ENCODE results near the gene SLC27A1.
"Not testable (repeated sequence)": the region's sequence is repeated elsewhere in the genome, so short reads cannot be mapped to it uniquely, and the experiment has no call there.

Gene SLC27A1

GRCh38 chr19:17540174-17540573 is 69.8 kb downstream of the SLC27A1 start:
- DNase-seq: no peak

- no peak for DNase-seq
Measured at GRCh38 chr19:17541184-17541759, 70.9 kb downstream of the SLC27A1 start.

- DNase-seq: no peak
Measured at GRCh38 chr19:17542042-17542441, 71.7 kb downstream of the SLC27A1 start.

- DNase-seq: no peak
Measured at GRCh38 chr19:17542793-17543582, 72.7 kb downstream of the SLC27A1 start.

GRCh38 chr19:17543986-17544385 is 73.7 kb downstream of the SLC27A1 start:
- no peak for DNase-seq

- DNase-seq: no peak
Measured at GRCh38 chr19:17544418-17544817, 74.1 kb downstream of the SLC27A1 start.

- DNase-seq: no peak
Measured at GRCh38 chr19:17548145-17548544, 77.8 kb downstream of the SLC27A1 start.

- DNase-seq: no peak
Measured at GRCh38 chr19:17549085-17549740, 78.9 kb downstream of the SLC27A1 start.

- DNase-seq: no peak
Measured at GRCh38 chr19:17550076-17550667, 79.8 kb downstream of the SLC27A1 start.

GRCh38 chr19:17552735-17553134 is 82.4 kb downstream of the SLC27A1 start:
- DNase-seq: not testable (repeated sequence)

GRCh38 chr19:17553256-17553655 is 82.9 kb downstream of the SLC27A1 start:
- DNase-seq: no peak

GRCh38 chr19:17554968-17555479 is 84.7 kb downstream of the SLC27A1 start:
- DNase-seq: no peak

GRCh38 chr19:17555480-17555928 is 85.2 kb downstream of the SLC27A1 start, which contains the start of gene COLGALT1:
TSS of gene COLGALT1 (plus strand) at chr19:17555649. CDS start at chr19:17555714, 65 bp downstream.
- DNase-seq: peak; percentile 97
